Neural crest cell (in vitro differentiated cells): ENCODE data around the gene DCAF10. TPM values are rescaled to one million over a fixed set of nuclear protein-coding genes. Genes with fewer than 3 reads are reported as not detected.

Source experiments
- DNase-seq: peaks from one replicate; pipeline ENCODE4 v3.0.0; 2021; ENCODE audit warnings: low read depth, mixed read lengths, low spot score
- H3K27ac Mint-ChIP-seq: one replicate; pipeline ENCODE4 v1.8.0; 2021; ENCODE audit warnings: mild to moderate bottlenecking, mixed read lengths; ENCODE audit not compliant: unreplicated experiment
- H3K27me3 Mint-ChIP-seq: 2 replicates; pipeline ENCODE4 v1.8.0; 2021; ENCODE audit warnings: low read depth, mild to moderate bottlenecking, mixed read lengths
- H3K36me3 Mint-ChIP-seq: 2 replicates; pipeline ENCODE4 v1.8.0; 2021; ENCODE audit warnings: low read depth, mild to moderate bottlenecking, mixed read lengths
- H3K4me1 Mint-ChIP-seq: 2 replicates; pipeline ENCODE4 v1.8.0; 2021; ENCODE audit warnings: mixed read lengths
- H3K4me3 Mint-ChIP-seq: one replicate; pipeline ENCODE4 v1.8.0; 2021; ENCODE audit warnings: mild to moderate bottlenecking, mixed read lengths
- H3K9me3 Mint-ChIP-seq: 2 replicates; pipeline ENCODE4 v1.8.0; 2021; ENCODE audit warnings: mixed read lengths
- total RNA-seq: library from RNA; stranded (reverse); gene quantifications from 2 replicates; pipeline ENCODE4 v1.2.1, GENCODE V29; 2021
- TF ChIP-seq, protein P1 (sequence below): fragments of 200-600 bp; sonication (generic); conservative IDR thresholded peaks from 2 replicates; pipeline ENCODE4 v1.5.0; 2021; ENCODE audit warnings: antibody characterized with exemption, mild to moderate bottlenecking

Gene DCAF10
- total RNA-seq, 1 donor from 2014 or later, result 25.1 TPM

DNA sequence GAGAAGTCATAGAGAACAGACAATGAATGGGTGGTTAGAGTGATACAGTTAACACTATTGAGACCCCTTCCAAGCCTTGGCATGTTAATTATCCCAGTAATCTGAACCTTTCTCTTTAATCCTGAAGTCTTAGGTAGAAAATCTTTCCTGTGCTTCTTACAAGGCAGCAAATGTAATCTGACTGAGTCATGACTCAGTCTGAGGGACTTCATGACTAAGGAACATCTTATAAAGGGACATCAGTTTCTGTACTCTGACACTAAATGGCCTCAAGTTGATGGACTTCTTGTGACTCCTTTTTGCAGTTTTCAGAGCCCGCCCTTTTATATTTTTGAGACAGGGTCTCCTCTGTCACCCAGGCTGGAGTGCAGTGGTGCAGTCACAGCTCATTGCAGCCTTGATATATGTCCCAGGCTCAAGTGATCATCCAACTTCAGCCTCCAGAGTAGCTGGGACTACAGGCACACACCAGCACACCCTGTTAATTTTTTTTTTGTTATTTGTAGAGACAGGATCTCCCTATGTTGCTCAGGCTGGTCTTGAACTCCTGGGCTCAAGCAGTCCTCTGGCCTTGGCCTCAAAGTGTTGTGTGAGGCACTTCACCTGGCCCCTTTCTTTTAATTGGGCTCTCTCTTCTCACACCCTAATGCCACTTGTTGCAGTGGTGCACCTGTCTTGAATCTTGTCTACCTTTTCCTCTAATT, 25.2 kb upstream of the DCAF10 start:
- Mint-ChIP-seq H3K36me3 (peaks cover 13% of the 10 kb centered on the region), H3K4me3 (no peak overlapping the region), H3K27ac (no peak overlapping the region), H3K9me3 (no peaks in the 10 kb centered on the region), H3K27me3 (no peaks in the 10 kb centered on the region), H3K4me1 (no peaks in the 10 kb centered on the region)
- TF ChIP-seq, protein P1, sequence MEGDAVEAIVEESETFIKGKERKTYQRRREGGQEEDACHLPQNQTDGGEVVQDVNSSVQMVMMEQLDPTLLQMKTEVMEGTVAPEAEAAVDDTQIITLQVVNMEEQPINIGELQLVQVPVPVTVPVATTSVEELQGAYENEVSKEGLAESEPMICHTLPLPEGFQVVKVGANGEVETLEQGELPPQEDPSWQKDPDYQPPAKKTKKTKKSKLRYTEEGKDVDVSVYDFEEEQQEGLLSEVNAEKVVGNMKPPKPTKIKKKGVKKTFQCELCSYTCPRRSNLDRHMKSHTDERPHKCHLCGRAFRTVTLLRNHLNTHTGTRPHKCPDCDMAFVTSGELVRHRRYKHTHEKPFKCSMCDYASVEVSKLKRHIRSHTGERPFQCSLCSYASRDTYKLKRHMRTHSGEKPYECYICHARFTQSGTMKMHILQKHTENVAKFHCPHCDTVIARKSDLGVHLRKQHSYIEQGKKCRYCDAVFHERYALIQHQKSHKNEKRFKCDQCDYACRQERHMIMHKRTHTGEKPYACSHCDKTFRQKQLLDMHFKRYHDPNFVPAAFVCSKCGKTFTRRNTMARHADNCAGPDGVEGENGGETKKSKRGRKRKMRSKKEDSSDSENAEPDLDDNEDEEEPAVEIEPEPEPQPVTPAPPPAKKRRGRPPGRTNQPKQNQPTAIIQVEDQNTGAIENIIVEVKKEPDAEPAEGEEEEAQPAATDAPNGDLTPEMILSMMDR, result no peak
- no peak for DNase-seq

DNA sequence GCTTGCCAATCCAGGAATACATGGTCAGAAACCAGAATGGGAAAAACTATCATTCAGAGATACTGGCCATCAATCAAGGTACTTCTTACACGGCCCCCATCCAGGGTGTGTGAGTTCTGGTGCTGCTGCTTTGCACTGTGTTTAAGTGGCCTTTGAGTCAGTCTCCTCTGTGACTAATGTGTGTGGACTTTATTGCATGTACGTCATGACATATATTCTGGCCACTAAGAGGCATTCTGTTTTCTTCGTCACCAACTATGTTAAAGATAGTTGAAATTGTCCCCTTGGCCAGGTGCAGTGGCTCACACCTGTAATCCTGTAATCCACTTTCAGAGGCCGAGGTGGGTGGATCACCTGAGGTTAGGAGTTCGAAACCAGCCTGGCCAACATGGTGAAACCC, 24.3 kb upstream of the DCAF10 start:
- Mint-ChIP-seq H3K9me3 (no peaks in the 10 kb centered on the region), H3K4me3 (no peak overlapping the region), H3K27me3 (no peaks in the 10 kb centered on the region), H3K27ac (no peak overlapping the region), H3K36me3 (peaks cover 13% of the 10 kb centered on the region), H3K4me1 (no peaks in the 10 kb centered on the region)
- TF ChIP-seq, protein P1, result no peak
- DNase-seq, result no peak

DNA sequence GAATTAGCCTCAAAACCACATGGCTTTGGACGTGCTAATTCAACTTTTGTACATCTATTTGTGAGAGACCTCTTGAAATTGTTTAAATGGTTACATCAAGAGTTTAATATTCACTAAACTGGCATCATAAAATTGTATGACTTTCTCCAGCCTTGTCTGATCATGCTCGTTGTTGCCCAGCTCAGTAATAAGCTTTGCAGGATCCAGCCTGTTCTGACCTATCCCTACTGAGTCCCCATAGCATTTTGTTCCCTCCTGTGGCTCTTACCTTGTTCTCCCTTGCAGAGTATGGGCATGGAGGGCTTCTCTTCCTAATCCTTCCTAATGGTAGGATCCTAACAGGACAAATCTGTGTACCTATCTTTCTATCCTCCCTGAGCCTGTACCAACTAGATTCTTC, 22.1 kb upstream of the DCAF10 start:
- Mint-ChIP-seq H3K27me3 (no peaks in the 10 kb centered on the region), H3K36me3 (peaks cover 21% of the 10 kb centered on the region)

DNA sequence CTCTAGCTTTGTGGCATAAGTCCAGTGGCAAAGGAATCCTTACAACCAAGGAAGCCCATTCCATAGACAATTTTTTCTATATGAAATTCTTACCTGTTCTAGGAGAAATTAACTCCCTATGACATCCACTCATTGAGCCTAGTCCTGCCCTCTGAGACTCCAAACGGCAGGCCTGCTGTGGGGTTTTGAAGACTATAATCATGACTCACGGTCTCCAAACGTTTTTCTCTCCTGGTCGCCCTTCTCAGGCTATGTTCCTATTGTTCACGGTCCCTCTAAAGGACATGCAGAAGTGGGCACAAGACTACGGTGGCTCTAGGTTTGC, 16.3 kb upstream of the DCAF10 start:
- Mint-ChIP-seq H3K27me3 (no peaks in the 10 kb centered on the region), H3K9me3 (no peaks in the 10 kb centered on the region), H3K27ac (peak overlapping the region; percentile 96), H3K36me3 (peaks cover 10% of the 10 kb centered on the region), H3K4me3 (peak overlapping the region; percentile 98), H3K4me1 (peaks cover 32% of the 10 kb centered on the region)
- no peak for DNase-seq
- TF ChIP-seq, protein P1, result no peak

More for the DNA sequence above, 22.1 kb upstream of the DCAF10 start:
- Mint-ChIP-seq H3K4me1 (peaks cover 13% of the 10 kb centered on the region), H3K27ac (no peak overlapping the region), H3K4me3 (no peak overlapping the region), H3K9me3 (no peaks in the 10 kb centered on the region)
- TF ChIP-seq, protein P1, result no peak
- no peak for DNase-seq

DNA sequence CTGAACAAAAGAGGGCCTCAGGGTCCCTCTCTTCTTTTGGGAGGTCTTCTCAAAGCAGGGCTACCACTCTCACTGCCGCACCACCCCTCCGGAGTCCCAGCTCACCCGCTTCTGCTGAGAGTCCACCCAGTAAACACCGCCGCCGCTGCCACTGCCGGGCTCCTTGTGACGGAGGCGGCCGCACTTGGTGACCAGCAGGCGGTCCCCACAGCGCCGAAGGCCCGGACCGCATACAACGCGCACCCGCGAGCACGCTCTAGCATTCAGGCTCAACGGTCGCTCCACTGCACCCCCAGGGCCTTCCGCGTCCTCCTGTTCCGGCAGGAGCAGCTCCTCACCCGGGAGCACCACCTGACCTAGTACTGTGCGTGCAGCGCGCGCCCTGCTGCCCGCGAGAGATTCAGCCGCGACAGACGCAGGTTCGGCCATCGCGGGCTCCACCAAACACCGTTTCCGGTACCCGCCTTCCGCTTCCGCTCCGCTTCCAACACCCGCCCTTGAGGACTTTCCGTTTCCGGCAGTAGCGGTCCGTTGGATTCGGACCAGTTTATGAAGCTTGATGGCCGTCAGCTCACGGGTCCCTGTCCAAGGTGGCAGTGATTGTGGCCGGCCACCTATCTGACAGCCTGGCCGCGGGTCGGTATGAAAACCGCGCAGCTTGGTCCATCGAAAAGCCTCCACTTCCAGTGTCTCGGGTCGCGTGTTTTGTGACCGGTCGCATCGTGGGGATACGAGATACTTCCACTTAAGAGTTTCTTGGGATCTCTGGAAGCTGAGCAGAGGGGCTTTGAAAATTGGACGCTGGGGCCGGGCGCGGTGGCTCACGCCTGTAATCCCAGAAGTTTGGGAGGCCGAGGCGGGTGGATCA, 15.7 kb upstream of the DCAF10 start, which contains the start of gene EXOSC3:
Gene EXOSC3, minus strand, starts transcription at position 449 of the 868 bp plus-strand sequence. Its CDS starts 20 bp downstream, at position 429.
- Mint-ChIP-seq H3K9me3 (no peaks in the 10 kb centered on the region), H3K27me3 (no peaks in the 10 kb centered on the region), H3K4me3 (peak within 1 kb of the TSS; percentile 98), H3K36me3 (peaks cover 10% of the 10 kb centered on the region), H3K27ac (peak within 1 kb of the TSS; percentile 96), H3K4me1 (peaks cover 32% of the 10 kb centered on the region)
- TF ChIP-seq, protein P1, result peak; percentile 49
- DNase-seq, result peak; percentile 80
